DMS114 treated with DMSO at 0.1 percent for 48 hours (cell line): ENCODE results near the gene MNAT1.
"Not testable (repeated sequence)": the region's sequence is repeated elsewhere in the genome, so short reads cannot be mapped to it uniquely, and the experiment has no call there.

Source experiments
- DNase-seq: peaks from one replicate; lab custom pipeline; 2025; ENCODE audit not compliant: unreplicated experiment; lab: John Stamatoyannopoulos, UW

MNAT1 gene

GRCh38 chr14:60803871-60804270 is 69.3 kb downstream of the MNAT1 start:
- no peak for DNase-seq

GRCh38 chr14:60805841-60806430 is 71.4 kb downstream of the MNAT1 start:
- no peak for DNase-seq

- DNase-seq = no peak
These were observed 72.7 kb downstream of the MNAT1 start for GRCh38 chr14:60807247-60807646.

GRCh38 chr14:60807971-60808370 is 73.4 kb downstream of the MNAT1 start:
- DNase-seq = no peak

- no peak for DNase-seq
These were observed 78.4 kb downstream of the MNAT1 start for GRCh38 chr14:60812987-60813386.

GRCh38 chr14:60815371-60815770 is 80.8 kb downstream of the MNAT1 start:
- no peak for DNase-seq

GRCh38 chr14:60817113-60817512 is 82.6 kb downstream of the MNAT1 start:
- DNase-seq = no peak

- no peak for DNase-seq
These were observed 85.0 kb downstream of the MNAT1 start for GRCh38 chr14:60819575-60819974.

- DNase-seq = no peak
These were observed 104.0 kb downstream of the MNAT1 start for GRCh38 chr14:60838601-60839000.

- DNase-seq = no peak
These were observed 104.5 kb downstream of the MNAT1 start for GRCh38 chr14:60839057-60839456.

- DNase-seq = no peak
These were observed 105.1 kb downstream of the MNAT1 start for GRCh38 chr14:60839657-60840056.

- no peak for DNase-seq
These were observed 105.8 kb downstream of the MNAT1 start for GRCh38 chr14:60840313-60840712.

GRCh38 chr14:60845523-60845922 is 111.0 kb downstream of the MNAT1 start:
- DNase-seq = no peak

GRCh38 chr14:60848066-60848465 is 113.5 kb downstream of the MNAT1 start:
- no peak for DNase-seq

GRCh38 chr14:60851692-60852091 is 117.1 kb downstream of the MNAT1 start:
- DNase-seq = not testable (repeated sequence)

GRCh38 chr14:60856111-60856510 is 121.5 kb downstream of the MNAT1 start:
- no peak for DNase-seq

GRCh38 chr14:60859525-60859924 is 125.0 kb downstream of the MNAT1 start:
- no peak for DNase-seq

- no peak for DNase-seq
These were observed 127.1 kb downstream of the MNAT1 start for GRCh38 chr14:60861545-60862140.

GRCh38 chr14:60862283-60862682 is 127.7 kb downstream of the MNAT1 start:
- DNase-seq = no peak

GRCh38 chr14:60863249-60863648 is 128.7 kb downstream of the MNAT1 start:
- no peak for DNase-seq

- DNase-seq = no peak
These were observed 131.0 kb downstream of the MNAT1 start for GRCh38 chr14:60865378-60866127.

GRCh38 chr14:60867503-60868172 is 133.1 kb downstream of the MNAT1 start:
- DNase-seq = no peak
